ENCODE measurements around the gene TRPT1.
A peak's percentile ranks its signal among the peaks of the same experiment; 100 is the strongest.

TRPT1 gene

DNA sequence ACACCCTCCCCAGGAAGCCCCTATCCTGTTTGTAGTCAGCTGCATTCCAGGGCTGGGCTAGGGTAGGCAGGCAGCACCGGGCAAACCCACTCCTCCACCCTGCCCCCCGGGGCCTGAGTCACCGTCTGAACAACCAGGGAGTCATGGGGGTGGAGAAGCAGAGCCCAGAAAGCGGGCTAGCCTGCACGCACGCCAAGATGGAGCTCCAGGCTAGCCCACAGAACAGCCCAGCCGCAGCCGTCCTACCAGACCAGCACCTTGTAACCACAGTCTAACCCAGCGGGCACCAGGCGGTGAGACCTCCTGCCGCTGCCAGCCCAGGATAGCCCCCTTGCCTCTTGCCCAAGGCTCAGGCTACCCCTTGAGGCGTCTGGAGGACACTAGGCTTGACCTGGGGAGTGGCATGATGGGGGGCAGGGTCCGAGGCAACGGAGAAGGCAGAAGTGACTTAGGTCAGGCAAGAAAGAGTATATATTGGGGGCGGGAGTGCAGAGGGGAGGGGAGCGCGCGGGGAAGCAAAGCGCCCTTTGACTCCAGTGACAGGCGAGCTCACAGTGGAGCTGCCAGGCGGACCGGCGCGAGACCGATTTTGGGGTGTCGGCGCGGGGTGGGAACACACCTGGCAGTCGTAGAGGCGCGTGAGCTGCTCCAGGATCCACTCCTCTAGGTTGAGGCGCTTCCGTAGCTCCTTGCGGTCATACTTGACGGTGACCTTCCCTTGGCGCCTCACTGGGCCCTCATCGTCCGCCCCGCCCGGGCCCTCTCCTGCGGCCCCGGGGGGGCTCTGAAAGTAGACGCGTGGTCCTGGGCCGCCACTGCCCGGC, 20.0 kb upstream of the TRPT1 start:
- DNase-seq (ENCODE audit: low spot score): no peak

DNA sequence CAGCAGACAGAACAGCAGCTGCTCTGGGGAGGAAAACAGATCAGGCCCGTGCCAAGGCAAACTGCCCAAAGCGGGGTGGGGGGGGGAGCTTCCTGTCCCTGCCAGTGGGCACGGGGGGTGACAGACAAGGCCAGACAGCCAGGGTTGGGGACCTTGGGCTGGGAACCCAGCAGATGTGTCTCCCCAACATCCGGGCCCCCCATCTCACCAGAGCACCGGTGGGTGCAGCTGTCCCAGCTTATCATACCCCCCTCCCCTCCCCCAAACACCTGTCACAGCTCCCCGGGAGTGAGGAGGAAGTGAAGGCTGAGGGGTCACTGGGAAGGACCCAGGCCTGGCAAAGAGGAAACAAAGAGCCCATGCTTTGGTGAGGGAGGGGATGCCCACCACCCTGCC, 19.4 kb upstream of the TRPT1 start:
- no peak for DNase-seq (ENCODE audit: low spot score)

DNA sequence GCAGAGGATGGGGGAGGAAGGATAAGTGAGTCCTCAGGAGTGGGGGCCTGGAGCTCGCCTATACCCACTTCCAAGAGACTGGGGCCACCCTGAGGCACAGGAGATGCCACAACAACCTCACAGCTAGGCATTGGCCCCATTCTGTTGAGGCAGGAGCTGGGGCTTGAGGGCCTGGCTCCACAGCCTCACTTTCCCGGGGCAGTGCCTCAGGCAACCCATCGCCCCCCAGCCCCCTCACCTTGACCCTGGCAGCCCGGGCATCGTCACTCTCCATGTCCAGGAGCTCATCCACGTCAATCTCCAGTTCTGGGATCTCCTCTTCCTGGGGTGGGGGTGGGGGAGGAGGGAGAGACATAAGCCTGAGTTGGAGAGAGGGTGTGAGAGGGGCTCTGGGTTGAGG, 19.0 kb upstream of the TRPT1 start:
- DNase-seq (ENCODE audit: low spot score): no peak

DNA sequence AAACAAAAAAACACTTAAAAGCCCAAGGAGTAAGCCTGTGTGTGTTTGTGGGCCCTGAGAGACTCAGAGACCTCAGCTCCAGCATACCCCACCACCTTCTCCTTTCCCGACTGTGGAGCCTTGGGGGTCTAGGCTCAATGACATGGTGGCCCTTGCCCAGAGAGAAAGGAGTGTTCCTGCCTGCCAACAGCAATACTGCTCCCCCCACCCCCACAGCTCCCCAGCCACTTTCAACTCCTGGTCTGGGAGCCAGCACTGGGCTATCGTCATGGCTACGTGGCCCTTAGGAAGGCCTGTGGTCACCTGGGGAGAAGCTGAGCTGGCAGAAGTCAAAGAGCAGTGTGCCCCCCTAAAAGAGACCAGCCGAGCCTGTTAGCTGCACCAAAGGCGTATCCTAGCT, 18.1 kb upstream of the TRPT1 start:
- no peak for DNase-seq (ENCODE audit: low spot score)

DNA sequence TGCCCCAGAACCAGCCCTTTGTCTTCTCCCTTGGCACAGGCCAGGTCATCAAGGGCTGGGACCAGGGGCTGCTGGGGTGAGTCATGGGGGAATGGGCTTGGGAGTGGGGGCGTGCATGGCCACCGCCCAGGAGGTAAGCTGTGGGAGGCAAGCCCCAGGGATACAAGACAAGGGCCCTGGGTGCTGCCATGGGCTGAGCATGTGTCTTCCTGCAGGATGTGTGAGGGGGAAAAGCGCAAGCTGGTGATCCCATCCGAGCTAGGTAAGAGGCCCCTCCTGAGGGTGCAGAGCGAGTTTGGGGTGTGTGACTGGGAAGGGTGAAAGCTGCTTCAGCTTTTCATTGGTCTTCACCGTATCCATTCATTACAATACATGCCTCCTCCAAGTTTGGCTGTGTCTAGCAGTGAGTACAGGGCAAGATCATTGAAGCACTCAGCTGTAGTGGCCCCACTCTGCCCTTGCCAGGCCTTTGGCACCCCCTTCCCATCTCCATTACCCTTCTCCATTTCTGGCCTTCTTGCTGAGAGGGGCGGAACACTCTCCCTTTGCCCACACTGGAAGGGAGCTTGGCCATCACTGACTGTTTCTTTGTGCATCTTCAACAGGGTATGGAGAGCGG, 17.4 kb upstream of the TRPT1 start:
- no peak for DNase-seq (ENCODE audit: low spot score)

DNA sequence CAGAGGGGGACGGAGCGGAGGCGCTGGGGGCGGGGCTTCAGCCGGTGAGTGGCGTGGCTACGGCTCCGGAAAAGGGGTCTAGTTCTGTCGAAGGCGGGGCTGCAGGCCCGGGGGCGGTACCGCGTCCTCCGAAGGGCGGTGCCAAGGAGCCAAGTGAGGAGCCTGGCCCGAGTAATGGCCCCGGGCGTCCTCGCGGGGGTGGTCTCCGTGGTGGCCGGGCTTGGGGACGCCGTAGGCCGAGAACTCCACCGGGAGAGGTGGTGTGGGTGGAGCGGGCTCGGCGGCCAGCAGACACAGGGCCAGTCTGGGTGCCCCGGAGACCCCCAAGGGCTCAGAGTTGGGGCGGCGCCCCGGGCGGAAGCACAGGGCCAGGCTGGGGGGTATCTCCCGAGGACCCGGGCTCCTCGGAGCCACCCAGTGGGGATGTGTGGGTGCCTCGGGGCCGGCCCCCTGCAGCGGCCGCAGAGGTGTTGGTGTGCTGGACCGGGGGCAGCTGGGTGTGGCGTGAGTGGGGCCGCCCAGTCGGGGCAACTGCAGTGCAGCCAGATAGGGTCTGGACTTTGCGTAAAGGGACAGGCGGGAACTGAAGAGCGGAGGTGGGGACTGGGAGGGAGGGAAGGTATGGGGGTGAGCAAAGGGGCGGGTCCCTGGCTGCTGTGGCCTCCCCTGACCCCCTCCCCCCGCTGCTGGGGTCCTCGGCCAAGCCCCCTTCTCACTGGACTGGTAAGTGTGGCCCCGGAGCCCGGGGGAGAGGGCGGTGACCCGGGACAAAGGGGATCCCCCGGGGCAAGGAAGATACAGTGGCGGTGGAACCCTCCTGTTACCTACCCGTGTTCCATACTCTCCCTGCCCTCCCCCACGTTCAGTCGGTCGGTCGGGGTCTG, 15.7 kb upstream of the TRPT1 start:
- DNase-seq (ENCODE audit: low spot score): peak; percentile 69

DNA sequence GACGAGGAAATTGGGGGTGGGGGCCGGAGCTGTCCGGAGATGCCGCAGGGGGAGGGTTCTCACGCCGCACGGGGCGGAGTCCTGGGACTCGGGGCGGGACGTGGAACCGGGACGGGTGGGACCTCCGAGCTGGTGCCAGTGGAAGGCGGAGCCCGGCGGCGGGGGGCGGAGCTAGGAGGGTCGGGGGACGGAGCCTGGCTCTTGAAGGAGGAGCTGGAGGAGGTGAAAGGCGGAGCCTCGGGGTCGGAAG, 15.2 kb upstream of the TRPT1 start:
- DNase-seq (ENCODE audit: low spot score): peak; percentile 98

DNA sequence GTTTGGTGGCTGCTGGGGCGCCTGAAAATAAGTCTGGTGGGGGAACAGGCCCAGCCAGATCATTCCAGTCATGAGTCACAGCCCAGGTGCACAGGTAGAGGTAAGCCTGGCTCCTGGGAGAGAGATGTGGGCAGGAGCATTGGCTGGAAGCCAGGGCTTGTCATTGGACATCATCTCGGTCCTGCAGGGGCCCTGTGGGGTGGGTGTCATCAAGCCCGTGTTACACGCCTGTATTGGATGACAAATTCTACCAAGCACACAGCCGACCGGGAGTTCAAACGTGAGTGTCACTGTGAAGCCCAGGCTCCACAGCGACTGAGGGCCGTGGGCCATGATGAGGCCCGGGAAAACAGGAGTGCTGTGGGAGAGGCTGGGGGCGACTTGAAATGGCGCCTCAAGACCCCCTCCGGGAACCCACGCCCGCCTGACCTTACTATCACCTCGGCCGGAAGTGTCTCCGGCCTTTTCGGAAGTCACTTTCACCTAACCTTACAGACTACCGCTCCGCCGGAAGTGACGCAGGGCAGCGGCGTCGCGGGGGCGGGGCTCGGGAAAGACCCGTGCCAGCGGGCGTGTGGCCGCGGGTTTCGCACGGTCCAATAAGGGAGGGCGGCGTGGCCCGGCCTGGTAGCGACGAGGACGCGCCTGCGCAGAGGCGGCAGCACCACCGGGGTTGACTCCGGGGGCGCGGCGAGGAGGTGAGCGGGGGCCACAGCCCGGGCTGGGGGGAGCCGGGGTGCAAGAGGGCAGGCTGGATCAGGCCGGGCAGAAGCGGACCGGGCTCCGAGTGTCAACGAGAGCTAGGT, 14.7 kb upstream of the TRPT1 start, which contains the start of gene FKBP2:
TSS of gene FKBP2 (plus strand) at position 661 of the 806 bp plus-strand sequence. CDS start 1,293 bp downstream, outside the sequence.
- DNase-seq (ENCODE audit: low spot score): peak; percentile 97

DNA sequence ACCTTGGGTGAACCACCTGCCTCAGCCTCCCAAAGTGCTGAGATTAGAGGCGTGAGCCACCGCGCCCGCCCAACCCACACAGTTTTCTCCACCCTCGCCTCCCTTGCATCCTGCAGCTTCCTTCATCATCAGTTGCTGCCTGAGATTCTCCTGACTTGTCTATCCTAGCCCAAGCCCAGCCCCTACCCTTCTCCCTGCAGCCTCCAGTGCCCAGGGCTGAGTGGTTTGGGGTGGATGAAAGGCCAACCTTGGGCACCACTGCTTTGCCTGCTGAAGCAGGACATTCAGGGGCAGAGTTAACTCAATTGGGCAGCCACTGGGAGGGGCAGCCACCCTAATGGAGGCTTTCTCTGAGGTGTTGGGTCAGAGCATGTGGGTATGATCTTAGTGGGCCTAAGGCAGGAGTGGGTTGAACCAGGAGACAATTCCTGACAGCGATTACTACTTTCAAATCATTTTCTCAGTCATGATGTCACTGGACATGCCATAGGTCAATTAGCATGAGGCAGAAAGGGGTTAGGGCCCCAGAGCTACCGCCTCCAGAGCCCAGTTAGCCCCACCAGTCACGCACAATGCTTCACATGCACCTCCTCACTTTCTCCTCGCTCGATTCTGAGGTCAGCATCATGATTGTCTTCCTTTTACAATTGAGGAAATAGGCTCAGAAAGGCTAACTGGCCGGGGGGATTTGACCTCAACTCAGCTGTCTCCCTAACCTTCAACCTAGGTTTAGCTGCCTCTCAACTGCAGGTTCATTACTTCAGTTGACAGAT, 13.9 kb upstream of the TRPT1 start:
- DNase-seq (ENCODE audit: low spot score): no peak

DNA sequence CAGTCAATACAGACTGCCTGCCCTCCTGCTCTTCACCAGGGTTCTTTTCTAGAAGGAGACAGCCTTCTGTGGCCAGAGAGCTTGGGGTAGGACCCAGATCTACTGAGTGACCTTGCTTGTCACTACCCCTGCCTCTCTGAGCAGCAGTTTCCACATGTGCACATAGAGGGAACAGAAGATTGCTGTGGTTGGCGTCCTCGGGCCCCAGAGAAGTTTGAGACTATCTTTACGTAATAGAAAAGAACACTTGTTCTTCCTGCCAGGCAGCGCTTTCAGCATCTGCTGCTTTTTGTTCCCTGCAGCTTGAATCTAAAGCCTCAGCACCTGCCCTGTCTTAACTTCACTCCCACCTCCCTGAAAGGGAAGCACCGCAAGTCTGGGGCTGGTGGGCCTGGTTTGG, 13.0 kb upstream of the TRPT1 start:
- DNase-seq (ENCODE audit: low spot score): no peak

DNA sequence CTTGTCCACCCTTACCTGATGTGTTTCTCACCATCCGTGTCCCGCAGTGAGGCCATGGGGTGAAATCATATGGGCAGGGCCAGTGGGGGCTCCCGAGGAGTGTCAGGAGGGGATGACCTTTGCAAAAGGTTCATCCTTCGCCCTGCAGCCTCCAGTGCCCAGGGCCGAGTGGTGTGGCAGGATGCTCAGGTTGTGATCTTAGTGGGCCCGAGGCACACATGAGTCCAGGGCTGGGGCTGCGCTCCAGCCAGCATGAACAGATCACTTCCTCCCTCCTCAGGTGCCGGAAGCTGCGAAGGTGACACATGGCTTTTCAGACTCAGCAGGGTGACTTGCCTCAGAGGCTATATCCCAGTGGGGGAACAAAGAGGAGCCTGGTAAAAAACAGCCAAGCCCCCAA, 12.1 kb upstream of the TRPT1 start:
- DNase-seq (ENCODE audit: low spot score): no peak

DNA sequence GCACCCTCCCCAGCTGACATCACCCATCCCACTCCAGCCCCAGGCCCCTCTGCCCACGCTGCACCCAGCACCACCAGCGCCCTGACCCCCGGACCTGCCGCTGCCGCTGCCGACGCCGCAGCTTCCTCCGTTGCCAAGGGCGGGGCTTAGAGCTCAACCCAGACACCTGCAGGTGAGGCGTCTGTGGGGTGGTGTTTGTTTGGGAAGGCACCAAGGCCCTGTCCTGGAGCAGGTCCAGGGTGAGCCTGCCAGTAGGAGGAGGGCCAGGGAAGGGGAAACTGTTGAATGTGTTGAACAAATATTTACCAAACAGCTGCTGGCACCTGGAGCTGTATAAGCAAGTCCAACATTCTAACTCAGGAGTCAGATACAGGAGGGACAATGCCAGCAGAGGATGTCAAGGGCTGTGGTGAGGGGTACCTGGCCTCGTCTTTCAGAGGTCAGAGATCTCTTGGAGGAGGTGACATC, 11.5 kb upstream of the TRPT1 start:
- no peak for DNase-seq (ENCODE audit: low spot score)

DNA sequence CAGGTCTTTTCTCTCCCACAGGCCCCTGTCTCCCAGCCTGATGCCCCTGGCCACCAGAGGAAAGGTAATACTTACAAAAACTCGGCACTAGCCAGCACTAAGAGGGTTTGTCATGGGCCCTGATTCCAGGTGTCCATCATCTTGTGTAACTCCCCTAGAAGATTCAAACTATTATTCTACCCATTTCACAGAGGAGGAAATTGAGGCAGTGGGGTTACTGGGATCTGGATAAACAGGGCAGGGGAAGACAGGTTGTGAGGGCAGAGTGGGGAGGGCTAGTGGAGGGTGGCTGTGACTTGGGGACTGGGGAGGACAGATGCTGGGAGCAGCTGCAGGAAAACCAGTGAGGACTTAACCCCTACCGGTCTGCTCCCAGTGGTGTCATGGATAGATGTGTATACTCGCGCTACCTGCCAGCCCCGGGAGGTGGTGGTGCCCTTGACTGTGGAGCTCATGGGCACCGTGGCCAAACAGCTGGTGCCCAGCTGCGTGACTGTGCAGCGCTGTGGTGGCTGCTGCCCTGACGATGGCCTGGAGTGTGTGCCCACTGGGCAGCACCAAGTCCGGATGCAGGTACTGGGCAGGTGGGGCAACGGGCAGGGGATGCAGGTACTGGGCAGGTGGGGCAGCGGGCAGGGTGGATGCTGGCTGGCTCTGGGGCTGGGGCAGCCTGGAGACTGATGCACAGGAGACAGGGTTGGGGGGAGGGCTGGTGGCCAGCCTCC, 9.6 kb upstream of the TRPT1 start:
- no peak for DNase-seq (ENCODE audit: low spot score)

DNA sequence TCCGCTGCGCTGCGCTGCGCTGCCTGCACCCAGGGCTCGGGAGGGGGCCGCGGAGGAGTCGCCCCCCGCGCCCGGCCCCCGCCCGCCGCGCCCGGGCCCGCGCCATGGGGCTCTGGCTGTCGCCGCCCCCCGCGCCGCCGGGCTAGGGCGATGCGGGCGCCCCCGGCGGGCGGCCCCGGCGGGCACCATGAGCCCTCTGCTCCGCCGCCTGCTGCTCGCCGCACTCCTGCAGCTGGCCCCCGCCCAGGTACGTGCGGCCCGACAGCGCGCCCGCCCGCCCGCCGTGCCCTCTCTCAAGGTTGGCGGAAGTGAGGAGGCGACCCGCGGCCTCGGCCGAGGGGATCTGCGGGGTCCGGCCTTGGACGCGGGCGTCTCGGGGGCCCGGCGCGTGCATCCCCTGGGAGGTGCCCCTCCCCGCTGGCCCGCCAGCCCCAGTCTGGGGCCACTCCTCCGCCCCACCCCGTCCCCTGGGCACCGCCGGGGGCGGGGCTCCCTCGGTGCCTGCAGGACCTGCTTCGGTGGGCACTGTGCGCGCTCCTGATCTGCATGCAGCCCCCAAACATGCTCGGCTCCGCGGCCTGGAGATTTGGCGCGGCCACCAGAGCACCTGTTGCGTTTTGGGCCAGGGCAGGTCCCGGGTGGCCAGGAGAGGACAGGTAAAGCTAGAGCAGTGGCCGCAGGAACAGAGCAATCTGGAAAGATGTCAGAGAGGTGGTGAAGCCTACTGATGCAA, 8.8 kb upstream of the TRPT1 start:
- DNase-seq (ENCODE audit: low spot score): no peak

DNA sequence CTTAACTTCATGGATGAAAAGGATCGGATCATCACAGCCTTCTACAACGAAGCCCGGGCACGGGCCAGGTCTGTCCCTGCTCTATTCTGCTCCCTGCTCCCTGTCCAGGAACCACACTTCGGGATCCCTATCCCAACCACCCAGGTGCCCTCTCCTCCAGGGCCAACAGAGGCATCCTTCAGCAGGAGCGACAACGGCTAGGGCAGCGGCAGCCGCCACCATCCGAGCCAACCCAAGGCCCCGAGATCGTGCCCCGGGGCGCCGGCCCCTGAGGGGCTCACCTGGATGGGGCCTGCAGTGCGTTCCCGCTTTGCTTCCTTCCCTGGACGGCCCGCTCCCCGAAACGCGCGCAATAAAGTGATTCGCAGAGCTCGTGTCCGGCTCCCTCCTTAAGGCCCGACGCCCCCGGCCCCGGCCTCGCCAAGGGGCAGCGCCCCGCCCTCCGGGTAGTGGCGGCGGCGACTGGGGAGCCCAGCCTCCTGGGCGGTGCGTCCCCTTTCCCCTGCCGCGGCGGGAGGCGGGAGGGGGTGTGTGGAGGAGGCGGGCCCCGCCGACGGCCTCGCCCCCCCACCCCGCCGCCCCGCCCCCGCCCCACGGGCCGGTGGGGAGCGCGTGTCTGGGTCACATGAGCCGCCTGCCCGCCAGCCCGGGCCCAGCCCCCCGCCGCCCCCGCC, 8.1 kb upstream of the TRPT1 start, which contains the start of gene VEGFB:
TSS of gene VEGFB (plus strand) at position 672 of the 674 bp plus-strand sequence. CDS start 250 bp downstream, outside the sequence.
- DNase-seq (ENCODE audit: low spot score): peak; percentile 72

DNA sequence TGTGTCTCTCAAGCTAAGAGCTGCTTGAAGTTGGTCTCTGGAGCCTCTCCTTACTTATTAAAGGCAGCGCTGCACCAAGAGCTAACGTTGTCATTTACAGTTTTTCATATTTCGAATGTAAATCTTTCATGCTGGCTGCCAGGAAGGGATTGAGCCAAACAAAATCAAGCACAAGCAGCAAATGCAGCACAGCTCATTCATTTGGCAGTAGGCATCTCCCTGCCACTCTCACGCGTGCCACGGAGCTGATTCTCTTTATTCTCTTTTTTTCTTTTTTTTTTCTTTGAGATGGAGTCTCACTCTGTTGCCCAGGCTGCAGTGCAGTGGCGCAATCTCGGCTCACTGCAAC, 7.0 kb upstream of the TRPT1 start:
- DNase-seq (ENCODE audit: low spot score): no peak

DNA sequence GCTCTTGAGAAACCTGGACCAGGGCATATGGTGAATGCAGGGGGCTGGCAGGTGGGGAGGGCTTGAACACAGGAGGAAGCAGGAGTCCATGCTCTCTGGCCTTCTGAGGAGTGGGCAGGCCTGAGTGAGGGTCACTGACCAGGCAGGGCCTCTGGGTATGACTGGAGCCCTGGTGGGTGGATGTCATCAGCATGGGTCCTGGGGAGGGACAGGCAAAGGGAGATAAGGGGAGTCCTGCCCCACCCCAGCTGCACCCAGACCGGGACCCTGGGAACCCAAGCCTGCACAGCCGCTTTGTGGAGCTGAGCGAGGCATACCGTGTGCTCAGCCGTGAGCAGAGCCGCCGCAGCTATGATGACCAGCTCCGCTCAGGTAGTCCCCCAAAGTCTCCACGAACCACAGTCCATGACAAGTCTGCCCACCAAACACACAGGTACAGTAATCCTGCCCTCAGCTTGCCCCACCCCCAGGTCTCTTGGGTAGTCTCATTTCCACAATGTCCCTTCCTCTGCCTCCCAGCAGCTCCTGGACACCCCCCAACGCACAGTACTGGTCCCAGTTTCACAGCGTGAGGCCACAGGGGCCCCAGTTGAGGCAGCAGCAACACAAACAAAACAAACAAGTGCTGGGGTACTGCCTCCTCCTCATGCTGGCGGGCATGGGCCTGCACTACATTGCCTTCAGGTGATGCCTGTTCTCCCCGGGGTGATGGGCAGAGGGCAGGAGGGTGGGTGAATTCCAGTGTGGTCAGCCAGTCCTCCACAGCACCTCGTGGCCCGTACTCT, 6.4 kb upstream of the TRPT1 start:
- no peak for DNase-seq (ENCODE audit: low spot score)

DNA sequence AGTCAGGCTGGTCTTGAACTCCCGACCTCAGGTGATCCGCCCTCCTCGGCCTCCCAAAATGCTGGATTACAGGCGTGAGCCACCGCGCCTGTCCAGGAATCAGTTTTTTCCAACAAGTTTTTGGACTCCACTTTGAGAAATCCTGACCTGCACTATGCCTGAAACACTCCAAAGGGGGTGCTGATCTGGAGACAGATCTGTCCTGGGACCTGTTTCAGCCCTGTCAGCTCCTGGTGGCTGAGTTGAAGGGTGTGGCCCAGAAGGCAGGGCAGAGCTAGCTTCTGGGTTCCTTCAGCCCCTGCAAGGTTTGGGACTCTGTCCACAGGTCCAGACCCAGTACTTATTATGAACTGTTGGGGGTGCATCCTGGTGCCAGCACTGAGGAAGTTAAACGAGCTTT, 5.6 kb upstream of the TRPT1 start:
- DNase-seq (ENCODE audit: low spot score): no peak
